K562 (cell line): ENCODE measurements around the gene PCBP3. TPM values are rescaled to one million over a fixed set of nuclear protein-coding genes. Genes with fewer than 3 reads are reported as not detected.

Experiments used
- ATAC-seq: fragments of 200-7000 bp; cut with Tn5 transposase; 3 replicates; pipeline ENCODE4 v1.9.1; 2020; ENCODE audit warnings: moderate library complexity
- BruUV-seq: library from RNA; stranded (reverse); fragments of 400-500 nt; replicated peaks from 2 replicates; lab custom pipeline; 2021; lab: Mats Ljungman, UMichigan
- CTCF ChIA-PET: fragments of 300-600 bp; formaldehyde crosslinking; extraction: SDS; loops from one replicate; lab custom pipeline; 2021; ENCODE audit warnings: low intra/inter-chr PET ratio; lab: Yijun Ruan, JAX
- POLR2A ChIA-PET: fragments of 300-600, 350-650 bp; sonication (Branson Sonifier 250); formaldehyde crosslinking; extraction: SDS; loops from one replicate; lab custom pipeline; 2021; ENCODE audit warnings: antibody characterized with exemption, inconsistent platforms; lab: Yijun Ruan, JAX
- DNase-seq, 4 experiments: peaks; one replicate each; pipeline versions ENCODE4 v3.0.0 to v3.0.0-alpha.2; 2011 to 2018; ENCODE audit warnings: low spot score in 3 of 4, mixed read lengths in 3 of 4; ENCODE audit errors: extremely low read depth in 1 of 4
- FAIRE-seq: peaks from 2 replicates; lab custom pipeline; 2011; peaks lifted over from hg19 to GRCh38; lab: Jason Lieb, UNC
- H2AFZ ChIP-seq: 2 replicates; pipeline ENCODE4 v1.6.0; 2011; ENCODE audit warnings: low read depth, low read length, control low read depth, inconsistent platforms
- H3K27ac ChIP-seq: fragments of 200-600 bp; 3 replicates; pipeline ENCODE4 v1.8.0; 2011; ENCODE audit warnings: low read depth, mild to moderate bottlenecking, control low read depth, inconsistent platforms, low read length, moderate library complexity, mixed read lengths; ENCODE audit errors: extremely low read depth
- H3K27me3 ChIP-seq, 2 experiments: fragments of 300-600 bp in 1 of 2; 2 replicates in 1 of 2; 3 replicates in 1 of 2; pipeline versions ENCODE4 v1.6.0 to v1.8.0; 2011; ENCODE audit warnings: inconsistent platforms in 2 of 2, low read length in 2 of 2, mild to moderate bottlenecking in 1 of 2, mixed read lengths in 1 of 2, moderate library complexity in 1 of 2; ENCODE audit not compliant: control insufficient read depth in 2 of 2, insufficient read depth in 2 of 2
- H3K36me3 ChIP-seq: fragments of 300-600 bp; 3 replicates; pipeline ENCODE4 v1.8.0; 2011; ENCODE audit warnings: mild to moderate bottlenecking, low read length, inconsistent platforms; ENCODE audit not compliant: control insufficient read depth, insufficient read depth
- H3K4me1 ChIP-seq, 2 experiments: fragments of 200-600 bp in 1 of 2; replicated peaks in 1 of 2; 2 replicates in 1 of 2; 3 replicates in 1 of 2; pipeline versions ENCODE4 v1.5.1 to v1.8.0; 2011; ENCODE audit warnings: inconsistent platforms in 2 of 2, low read length in 2 of 2, mild to moderate bottlenecking in 1 of 2, mixed read lengths in 1 of 2, moderate library complexity in 1 of 2; ENCODE audit not compliant: control insufficient read depth in 2 of 2, insufficient read depth in 2 of 2
- H3K4me2 ChIP-seq: 2 replicates; pipeline ENCODE4 v1.6.1; 2011; ENCODE audit warnings: low read length, control low read depth, inconsistent platforms, mixed read lengths; ENCODE audit not compliant: insufficient read depth
- H3K4me3 ChIP-seq: fragments of 200-600 bp; sonication (generic), shearing (Covaris generic); 2 replicates; pipeline ENCODE4 v1.5.1; 2016; ENCODE audit warnings: control low read depth, inconsistent platforms
- H3K79me2 ChIP-seq: fragments of 200-600 bp; 3 replicates; pipeline ENCODE4 v1.8.0; 2011; ENCODE audit warnings: low read length, inconsistent platforms; ENCODE audit not compliant: control insufficient read depth, insufficient read depth
- H3K9ac ChIP-seq, 2 experiments: 2 replicates each; pipeline versions ENCODE4 v1.6.0 to v1.6.1; 2011; ENCODE audit warnings: low read depth in 2 of 2, low read length in 2 of 2, control low read depth in 1 of 2, inconsistent platforms in 1 of 2, mild to moderate bottlenecking in 1 of 2, mixed read lengths in 1 of 2; ENCODE audit not compliant: insufficient read depth in 1 of 2
- H3K9me1 ChIP-seq: one replicate; pipeline ENCODE4 v1.6.0; 2011; ENCODE audit warnings: inconsistent platforms, mild to moderate bottlenecking, low read length, moderate library complexity; ENCODE audit not compliant: control insufficient read depth, insufficient read depth
- H3K9me3 ChIP-seq: replicated peaks from 2 replicates; pipeline ENCODE4 v1.5.1; 2011; ENCODE audit warnings: low read depth, low read length, inconsistent platforms; ENCODE audit not compliant: control insufficient read depth, insufficient read depth
- H4K20me1 ChIP-seq: replicated peaks from 2 replicates; pipeline ENCODE4 v1.6.1; 2011; ENCODE audit warnings: low read length, inconsistent platforms, mixed read lengths; ENCODE audit not compliant: control insufficient read depth, insufficient read depth
- BRF1 ChIP-seq: IDR thresholded peaks from 3 replicates; pipeline ENCODE4 v1.6.1; 2011; ENCODE audit warnings: borderline replicate concordance, mild to moderate bottlenecking; ENCODE audit not compliant: insufficient read length; ENCODE audit errors: extremely low read depth
- HNRNPH1 ChIP-seq: fragments of 200-400 bp; formaldehyde crosslinking; optimal IDR thresholded peaks from 2 replicates; pipeline ENCODE3; 2017; ENCODE audit warnings: low read depth, mild to moderate bottlenecking, low read length, moderate library complexity
- SPI1 ChIP-seq: IDR thresholded peaks from 2 replicates; pipeline ENCODE4 v1.6.1; 2011; ENCODE audit warnings: low read depth, low read length, control low read depth, borderline replicate concordance
- ZFP1 ChIP-seq: fragments of 450-650 bp; formaldehyde crosslinking; IDR thresholded peaks from 2 replicates; pipeline ENCODE4 v1.4.0; 2020; ENCODE audit warnings: mild to moderate bottlenecking, mixed read lengths
- ZNF436 ChIP-seq: fragments of 250-450, 450-650 bp; sonication (Bioruptor Pico); formaldehyde crosslinking; IDR thresholded peaks from 2 replicates; pipeline ENCODE4 v1.7.0; 2020; ENCODE audit warnings: mild to moderate bottlenecking
- WGBS: fragments of 100-300 bp; shearing (Covaris generic); methylation state at CpG from one replicate; pipeline ENCODE4 v1.1.6; 2016; ENCODE audit warnings: low coverage, mixed read lengths; ENCODE audit not compliant: insufficient coverage; ENCODE audit errors: missing lambda C conversion rate; 5-methylcytosine and 5-hydroxymethylcytosine counted together
- in situ Hi-C: fragments of 300-500 bp; cut with MboI; formaldehyde crosslinking; loops from 4 replicates; pipeline ENCODE4 v1.15.0; 2018; ENCODE audit warnings: inconsistent platforms, mixed read lengths
- intact Hi-C: fragments of 100-400 bp; cut with micrococcal nuclease; formaldehyde crosslinking; loops from 2 replicates; pipeline ENCODE4 v1.14.2; 2022
- polyA plus RNA-seq, 8 experiments: library from polyadenylated mRNA; depleted of rRNA in 4 of 8; stranded (reverse) in 5 of 8; unstranded in 3 of 8; fragments of >200 nt; fragmentation: Nextera tagmentation in 2 of 8; fragmentation: Illumina TruSeq in 1 of 8; extraction: Ambion mirVana in 2 of 8; extraction: Trizol in 1 of 8; gene quantifications; 2 replicates each; pipeline versions ENCODE4 v1.2.1 to v1.2.3, GENCODE V29; 2011 to 2014; ENCODE audit warnings: inconsistent platforms in 1 of 8, missing spikeins in 1 of 8
- total RNA-seq, 7 experiments: library from RNA; depleted of rRNA in 6 of 7; stranded (reverse); fragments of >200 nt in 6 of 7; fragmentation: Illumina TruSeq in 2 of 7; extraction: Trizol in 2 of 7; gene quantifications; 2 replicates each; pipeline versions ENCODE4 v1.2.1 to v1.2.3, GENCODE V29; 2011 to 2021; ENCODE audit warnings: low replicate concordance in 1 of 7

Gene PCBP3
- total and polyA plus RNA-seq, 9 of the 15 experiments (the other 6 are each of a cell fraction or from before 2014, with no cell fraction given) = 0.18 TPM; not detected in 8

GRCh38 chr21:45990741-45991605, 347.4 kb downstream of the PCBP3 start:
- WGBS = 5% methylated on average over 36 of the region's 45 CpGs

GRCh38 chr21:45991606-45992300, 348.2 kb downstream of the PCBP3 start:
- Histone ChIP-seq H3K36me3 (no peaks in the 10 kb centered on the region), H4K20me1 (peaks cover 12% of the 10 kb centered on the region; the same call in 1 of the 2 replicates), H3K9me1 (no peaks in the 10 kb centered on the region), H3K4me2 (no peak overlapping the region), H3K9me3 (no peaks in the 10 kb centered on the region), H3K9ac (no peak overlapping the region), H3K27me3 (peaks cover 53 to 84% of the 10 kb centered on the region in 2 experiments), H2AFZ (no peak overlapping the region), H3K79me2 (no peaks in the 10 kb centered on the region), H3K4me3 (no peak overlapping the region), H3K27ac (no peak overlapping the region), H3K4me1 (peaks cover 0 to 56% of the 10 kb centered on the region in 2 experiments; a peak in 2 of 5 replicates)
- in situ Hi-C loops = no loop called here
- TF ChIP-seq ZFP1 = no peak
- no peak for TF ChIP-seq BRF1
- TF ChIP-seq ZNF436 (CRISPR knock-in tag) = no peak
- BruUV-seq = no TSS peak
- POLR2A ChIA-PET = no interaction called here
- CTCF ChIA-PET = no interaction called here
- intact Hi-C loops = no loop called here
- 3% methylated on average over 18 of the region's 18 CpGs for WGBS
- FAIRE-seq (no peak), DNase-seq (no peak), ATAC-seq (no peak)

More at GRCh38 chr21:45990741-45991605, 347.4 kb downstream of the PCBP3 start:
- Histone ChIP-seq H3K4me2 (no peak overlapping the region), H3K4me3 (no peak overlapping the region), H3K79me2 (no peaks in the 10 kb centered on the region), H3K9me1 (no peaks in the 10 kb centered on the region), H3K4me1 (peaks cover 0 to 61% of the 10 kb centered on the region in 2 experiments; a peak in 2 of 5 replicates), H3K36me3 (no peaks in the 10 kb centered on the region), H3K9ac (no peak overlapping the region; a peak in 1 of 4 replicates), H3K9me3 (no peaks in the 10 kb centered on the region), H4K20me1 (peaks cover 14% of the 10 kb centered on the region; the same call in 1 of the 2 replicates), H3K27me3 (peaks cover 59 to 84% of the 10 kb centered on the region in 2 experiments), H3K27ac (no peak overlapping the region), H2AFZ (no peak overlapping the region)
- ChIA-PET CTCF (no interaction called here), POLR2A (no interaction called here)
- BruUV-seq = no TSS peak
- DNase-seq (no peak), ATAC-seq (no peak), FAIRE-seq (no peak)
- intact Hi-C loops (no loop called here), in situ Hi-C loops (no loop called here)
- TF ChIP-seq SPI1 (peak; percentile 67; the same call in 1 of the 2 replicates), HNRNPH1 (no peak)
